Brain microvascular endothelial cell (primary cell): ENCODE results near the gene ROMO1.
"Not testable (repeated sequence)": the region's sequence is repeated elsewhere in the genome, so short reads cannot be mapped to it uniquely, and the experiment has no call there.

Experiments used
- DNase-seq: peaks from one replicate; pipeline ENCODE4 v3.0.0-alpha.2; 2020
- H3K27ac ChIP-seq: fragments of 250-450 bp; sonication (Bioruptor Pico); 2 replicates; pipeline ENCODE4 v1.5.1; 2020; ENCODE audit warnings: mild to moderate bottlenecking, moderate library complexity
- H3K27me3 ChIP-seq: fragments of 250-450 bp; sonication (Bioruptor Pico); replicated peaks from 2 replicates; pipeline ENCODE4 v1.5.1; 2020; ENCODE audit warnings: mild to moderate bottlenecking
- H3K36me3 ChIP-seq: fragments of 250-450 bp; sonication (Bioruptor Pico); replicated peaks from 2 replicates; pipeline ENCODE4 v1.5.1; 2020; ENCODE audit warnings: mild to moderate bottlenecking
- H3K4me3 ChIP-seq: 2 replicates; pipeline ENCODE4 v1.5.1; 2011; ENCODE audit warnings: low read depth, mild to moderate bottlenecking, control low read depth, low read length, moderate library complexity
- in situ Hi-C: cut with HindIII; loops from 2 replicates; pipeline ENCODE4 v1.10.0; 2017; ENCODE audit warnings: low sequenced_read_pairs, low pct_ligation_motif_present
- TF ChIP-seq, protein P1 (sequence below): IDR thresholded peaks from 2 replicates; pipeline ENCODE4 v1.5.1; 2011; ENCODE audit warnings: low read depth, mild to moderate bottlenecking, moderate library complexity, low read length, control low read depth, inconsistent platforms; ENCODE audit errors: missing control alignments

The ROMO1 gene

GRCh38 chr20:35718972-35719635 is 19.9 kb downstream of the ROMO1 start:
- no peak for DNase-seq
- TF ChIP-seq, protein P1, sequence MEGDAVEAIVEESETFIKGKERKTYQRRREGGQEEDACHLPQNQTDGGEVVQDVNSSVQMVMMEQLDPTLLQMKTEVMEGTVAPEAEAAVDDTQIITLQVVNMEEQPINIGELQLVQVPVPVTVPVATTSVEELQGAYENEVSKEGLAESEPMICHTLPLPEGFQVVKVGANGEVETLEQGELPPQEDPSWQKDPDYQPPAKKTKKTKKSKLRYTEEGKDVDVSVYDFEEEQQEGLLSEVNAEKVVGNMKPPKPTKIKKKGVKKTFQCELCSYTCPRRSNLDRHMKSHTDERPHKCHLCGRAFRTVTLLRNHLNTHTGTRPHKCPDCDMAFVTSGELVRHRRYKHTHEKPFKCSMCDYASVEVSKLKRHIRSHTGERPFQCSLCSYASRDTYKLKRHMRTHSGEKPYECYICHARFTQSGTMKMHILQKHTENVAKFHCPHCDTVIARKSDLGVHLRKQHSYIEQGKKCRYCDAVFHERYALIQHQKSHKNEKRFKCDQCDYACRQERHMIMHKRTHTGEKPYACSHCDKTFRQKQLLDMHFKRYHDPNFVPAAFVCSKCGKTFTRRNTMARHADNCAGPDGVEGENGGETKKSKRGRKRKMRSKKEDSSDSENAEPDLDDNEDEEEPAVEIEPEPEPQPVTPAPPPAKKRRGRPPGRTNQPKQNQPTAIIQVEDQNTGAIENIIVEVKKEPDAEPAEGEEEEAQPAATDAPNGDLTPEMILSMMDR, result no peak
- peaks cover 94% of the 10 kb centered on the region for H3K36me3 ChIP-seq
- in situ Hi-C loops, result no loop called here
- H3K27ac ChIP-seq, result no peak overlapping the region
- no peaks in the 10 kb centered on the region for H3K27me3 ChIP-seq
- H3K4me3 ChIP-seq, result no peak overlapping the region

- H3K27ac ChIP-seq, result no peak overlapping the region
- no peaks in the 10 kb centered on the region for H3K27me3 ChIP-seq
- TF ChIP-seq, protein P1, result no peak
- DNase-seq, result no peak
- in situ Hi-C loops, result no loop called here
- no peak overlapping the region for H3K4me3 ChIP-seq
- H3K36me3 ChIP-seq, result peaks cover 95% of the 10 kb centered on the region
These were observed 20.5 kb downstream of the ROMO1 start for GRCh38 chr20:35719717-35720116.

DNA sequence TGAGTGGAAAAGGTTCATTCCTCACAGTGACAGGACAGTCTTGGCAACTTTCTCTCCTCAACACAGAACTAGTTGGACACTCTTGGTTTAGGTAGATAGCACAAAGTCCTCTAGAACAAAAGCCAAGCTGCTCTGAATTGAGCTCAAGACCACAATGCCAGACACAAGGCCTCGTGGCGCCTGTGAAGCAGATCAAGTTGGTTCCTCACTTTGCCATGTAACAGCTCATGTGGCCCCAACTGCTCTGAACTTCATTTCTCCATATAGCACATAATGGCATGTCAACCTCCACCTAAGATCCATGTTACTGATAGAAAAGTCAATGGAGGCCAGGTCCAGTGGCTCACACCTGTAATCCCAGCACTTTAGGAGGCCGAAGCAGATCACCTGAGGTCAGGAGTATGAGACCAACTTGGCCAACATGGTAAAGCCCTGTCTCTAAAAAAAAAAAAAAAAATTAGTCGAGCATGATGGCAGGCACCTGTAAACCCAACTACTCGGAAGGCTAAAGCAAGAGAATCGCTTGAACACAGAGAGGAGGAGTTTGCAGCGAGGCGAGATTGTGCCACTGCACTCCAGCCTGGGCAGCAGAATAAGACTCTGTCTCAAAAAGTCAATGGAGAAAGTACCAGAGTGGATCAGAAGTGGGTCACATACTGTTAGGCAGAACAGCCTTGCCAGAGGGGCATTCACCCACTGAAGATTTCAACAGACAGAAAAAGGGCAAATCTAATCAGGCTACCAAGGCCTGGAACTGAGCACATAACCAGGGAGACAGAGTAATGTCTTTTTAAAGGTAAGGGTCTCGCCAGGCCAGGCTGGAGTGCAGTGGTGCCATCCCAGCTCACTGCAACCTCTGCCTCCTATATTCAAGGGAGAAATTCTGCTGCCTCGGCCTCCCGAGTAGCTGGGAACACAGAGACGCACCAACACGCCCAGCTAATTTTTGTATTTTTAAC is 21.2 kb downstream of the ROMO1 start:
- no peak overlapping the region for H3K27ac ChIP-seq
- DNase-seq, result no peak
- H3K36me3 ChIP-seq, result peaks cover 96% of the 10 kb centered on the region

GRCh38 chr20:35721219-35721618 is 22.0 kb downstream of the ROMO1 start:
- DNase-seq, result no peak
- in situ Hi-C loops, result no loop called here
- Histone ChIP-seq H3K4me3 (no peak overlapping the region), H3K27me3 (no peaks in the 10 kb centered on the region), H3K36me3 (peaks cover 96% of the 10 kb centered on the region), H3K27ac (no peak overlapping the region)
- TF ChIP-seq, protein P1, result no peak

More for the DNA sequence above, 21.2 kb downstream of the ROMO1 start:
- no peak overlapping the region for H3K4me3 ChIP-seq
- TF ChIP-seq, protein P1, result no peak
- in situ Hi-C loops, result no loop called here
- H3K27me3 ChIP-seq, result no peaks in the 10 kb centered on the region

GRCh38 chr20:35721621-35722020 is 22.4 kb downstream of the ROMO1 start:
- in situ Hi-C loops, result no loop called here
- Histone ChIP-seq H3K27me3 (no peaks in the 10 kb centered on the region), H3K36me3 (peaks cover 96% of the 10 kb centered on the region), H3K4me3 (no peak overlapping the region), H3K27ac (no peak overlapping the region)
- DNase-seq, result no peak
- TF ChIP-seq, protein P1, result no peak

DNA sequence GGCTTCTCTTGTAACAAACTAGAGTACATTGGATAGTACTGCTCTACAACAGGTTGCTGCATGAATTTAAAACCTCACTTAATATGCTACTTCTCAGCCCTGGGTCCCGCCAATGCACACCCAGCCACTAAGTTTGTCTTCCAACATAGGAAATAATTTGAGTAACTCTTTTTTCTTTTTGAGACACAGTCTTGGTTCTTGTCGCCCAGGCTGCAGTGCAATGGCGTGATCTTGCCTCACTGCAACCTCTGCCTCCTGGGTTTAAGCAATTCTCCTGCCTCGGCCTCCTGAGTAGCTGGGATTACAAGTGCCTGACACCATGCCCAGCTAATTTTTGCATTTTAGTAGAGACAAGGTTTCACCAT is 24.1 kb downstream of the ROMO1 start:
- in situ Hi-C loops, H3K27ac ChIP-seq, H3K4me3 ChIP-seq, DNase-seq, H3K27me3 ChIP-seq: not testable (repeated sequence)
- H3K36me3 ChIP-seq, result peaks cover 92% of the 10 kb centered on the region

DNA sequence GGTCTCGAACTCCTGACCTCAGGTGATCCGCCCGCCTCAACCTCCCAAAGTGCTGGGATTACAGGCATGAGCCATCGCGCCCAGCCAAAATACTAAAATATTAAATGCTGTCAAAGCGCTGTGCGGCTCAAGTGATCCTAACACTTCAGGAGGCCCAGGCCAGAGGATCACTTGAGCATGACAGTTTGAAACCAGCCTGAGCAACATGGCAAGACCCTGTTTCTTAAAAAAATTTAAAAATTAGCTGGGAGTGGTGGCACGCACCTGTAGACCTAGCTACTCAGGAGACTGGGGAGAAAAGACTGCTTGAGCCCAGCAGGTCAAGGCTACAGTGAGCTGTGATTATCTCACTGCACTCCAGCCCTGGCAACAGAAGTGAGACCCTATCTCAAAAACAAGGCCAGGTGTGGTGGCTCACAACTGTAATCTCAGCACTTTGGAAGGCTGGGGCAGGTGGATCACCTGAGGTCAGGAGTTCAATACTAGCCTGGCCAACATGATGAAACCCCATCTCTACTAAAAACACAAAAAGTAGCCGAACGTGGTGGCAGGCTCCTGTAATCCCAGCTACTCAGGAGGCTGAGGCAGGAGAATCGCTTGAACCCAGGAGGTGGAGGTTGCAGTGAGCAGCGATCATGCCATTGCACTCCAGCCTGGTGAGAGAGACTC is 24.6 kb downstream of the ROMO1 start:
- H3K36me3 ChIP-seq, result peaks cover 93% of the 10 kb centered on the region
- H3K4me3 ChIP-seq, H3K27ac ChIP-seq, in situ Hi-C loops, DNase-seq, H3K27me3 ChIP-seq: not testable (repeated sequence)
